ENCODE data around the gene CD58.
"Not testable (repeated sequence)": the region's sequence is repeated elsewhere in the genome, so short reads cannot be mapped to it uniquely, and the experiment has no call there.

The CD58 gene, protein sequence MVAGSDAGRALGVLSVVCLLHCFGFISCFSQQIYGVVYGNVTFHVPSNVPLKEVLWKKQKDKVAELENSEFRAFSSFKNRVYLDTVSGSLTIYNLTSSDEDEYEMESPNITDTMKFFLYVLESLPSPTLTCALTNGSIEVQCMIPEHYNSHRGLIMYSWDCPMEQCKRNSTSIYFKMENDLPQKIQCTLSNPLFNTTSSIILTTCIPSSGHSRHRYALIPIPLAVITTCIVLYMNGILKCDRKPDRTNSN
- 13.4 to 62.6 (median 35.3) reads per million in 9 experiments for total RNA-seq

DNA sequence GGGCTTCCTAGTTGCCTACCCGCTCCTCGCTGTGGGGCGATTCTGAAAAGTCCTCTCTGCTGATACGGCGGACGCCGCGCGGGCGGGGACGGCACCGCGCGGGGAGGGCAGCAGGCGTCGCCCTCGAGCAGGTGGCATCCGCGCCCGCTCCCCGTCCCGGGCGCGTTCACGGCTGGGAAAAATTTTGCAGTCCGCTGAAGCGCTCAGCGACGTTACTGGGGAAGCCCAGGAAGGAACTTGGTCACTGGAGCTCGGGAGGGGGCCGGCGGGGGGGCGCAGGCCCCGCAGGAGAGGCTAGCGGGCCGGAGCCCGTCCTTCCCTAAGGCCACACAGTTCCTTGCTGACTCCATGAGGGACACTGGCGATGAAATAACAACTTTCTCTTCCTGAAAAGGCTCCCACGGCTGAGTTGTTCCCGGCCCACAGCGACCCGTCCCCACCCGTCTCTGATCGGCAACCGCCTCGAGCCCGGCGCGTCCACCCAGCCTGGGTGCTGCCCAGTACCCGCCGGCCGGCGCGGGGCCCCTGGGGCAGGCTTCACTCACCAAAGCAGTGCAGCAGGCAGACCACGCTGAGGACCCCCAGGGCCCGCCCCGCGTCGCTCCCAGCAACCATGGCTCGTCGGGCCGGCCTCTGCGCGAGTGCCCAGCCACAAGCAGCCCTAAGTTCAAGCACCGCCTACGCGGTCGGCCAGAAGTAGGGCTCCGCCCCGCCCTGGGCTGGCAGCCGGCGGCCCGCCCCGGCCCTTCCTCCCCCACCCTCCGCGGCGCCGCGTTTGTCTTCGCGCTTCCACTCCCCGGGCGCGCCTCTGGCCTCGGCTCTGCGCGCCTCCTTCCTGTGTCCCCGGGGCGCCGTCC is at the start of gene CD58:
Gene CD58, minus strand, starts transcription at position 669 of the 857 bp plus-strand sequence. Its CDS starts 54 bp downstream, at position 615.
- Mint-ChIP-seq H3K27me3 (no peaks in the 10 kb centered on the region), H3K4me3 (peak within 1 kb of the TSS; percentile 94 to 99), H3K4me1 (ENCODE audit: low read depth in 2 of 2) (peaks cover 46 to 48% of the 10 kb centered on the region in 2 donors), H3K36me3 (ENCODE audit: insufficient read depth) (peaks cover 34% of the 10 kb centered on the region), H3K27ac (peak within 1 kb of the TSS; percentile 96 to 98), H3K9me3 (no peaks in the 10 kb centered on the region)
- ATAC-seq (replicated peaks) (peak; percentile 79), DNase-seq (peak; percentile 73 to 78 (median 77))

DNA sequence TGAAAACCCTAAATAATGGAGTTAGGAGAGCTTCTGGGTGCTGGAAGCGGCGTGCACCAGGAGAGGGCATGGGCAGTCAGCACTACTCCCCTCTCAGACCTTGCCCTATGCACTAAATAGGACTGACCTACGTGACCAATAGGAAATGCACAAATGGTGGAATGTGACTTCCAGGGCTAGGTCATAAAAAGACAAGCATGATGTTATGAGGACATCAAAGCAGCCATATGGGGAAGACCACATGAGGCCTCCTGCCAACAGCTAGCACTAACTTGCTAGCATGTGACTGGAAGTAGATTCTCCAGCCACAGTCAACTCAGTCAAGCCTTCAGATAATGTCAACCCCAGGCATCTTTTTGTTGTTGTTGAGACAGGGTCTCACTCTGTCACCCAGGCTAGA is 49.6 kb upstream of the CD58 start:
- H3K4me1 Mint-ChIP-seq (ENCODE audit: low read depth in 2 of 2); H3K9me3 Mint-ChIP-seq; ATAC-seq (replicated peaks); H3K27ac Mint-ChIP-seq; H3K4me3 Mint-ChIP-seq; H3K36me3 Mint-ChIP-seq (ENCODE audit: insufficient read depth); DNase-seq: not testable (repeated sequence)
- H3K27me3 Mint-ChIP-seq = peaks cover 24 to 48% of the 10 kb centered on the region in 2 donors

DNA sequence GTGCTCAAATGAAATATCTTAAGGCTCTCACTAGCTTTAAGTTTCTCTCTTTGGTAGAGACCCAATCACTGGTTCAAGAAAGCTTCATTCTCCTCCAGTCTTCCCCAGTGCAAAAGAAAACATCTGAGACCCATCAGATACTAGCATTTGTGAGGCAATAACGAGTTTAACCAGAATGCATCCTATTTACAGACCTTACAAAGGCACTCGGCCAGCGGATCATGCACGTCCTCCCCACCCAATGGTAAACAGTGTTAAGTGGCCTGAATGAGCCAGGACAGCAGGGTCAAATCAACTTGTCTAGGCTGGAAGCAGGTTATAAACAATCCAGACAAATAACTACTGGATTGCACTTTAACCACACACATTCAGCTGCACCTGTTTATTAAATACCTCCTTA is 48.3 kb upstream of the CD58 start:
- not testable (repeated sequence) for ATAC-seq (replicated peaks); DNase-seq; H3K9me3 Mint-ChIP-seq; H3K27ac Mint-ChIP-seq; H3K4me3 Mint-ChIP-seq; H3K4me1 Mint-ChIP-seq (ENCODE audit: low read depth in 2 of 2); H3K36me3 Mint-ChIP-seq (ENCODE audit: insufficient read depth)
- peaks cover 25 to 42% of the 10 kb centered on the region in 2 donors for H3K27me3 Mint-ChIP-seq

DNA sequence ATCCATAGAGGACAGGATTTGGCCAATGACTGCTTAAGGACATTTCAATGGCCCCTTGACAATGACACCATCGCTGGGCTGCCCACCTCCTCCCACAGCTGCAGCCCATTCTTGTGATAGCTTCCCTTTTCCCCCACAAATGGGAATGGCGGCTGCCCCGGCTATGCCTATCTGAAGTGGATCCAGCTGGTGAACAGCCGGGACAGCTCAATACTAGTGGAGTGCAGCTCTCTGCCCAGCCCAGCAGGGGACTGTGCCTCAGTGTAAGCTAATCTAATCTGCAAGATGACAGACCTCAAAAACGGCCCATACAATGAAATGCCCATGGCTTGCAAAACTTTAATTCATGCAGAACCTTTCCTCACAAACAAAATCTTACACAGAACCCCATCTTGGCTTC is 47.0 kb upstream of the CD58 start:
- H3K27ac Mint-ChIP-seq; H3K36me3 Mint-ChIP-seq (ENCODE audit: insufficient read depth); DNase-seq; ATAC-seq (replicated peaks); H3K4me1 Mint-ChIP-seq (ENCODE audit: low read depth in 2 of 2); H3K4me3 Mint-ChIP-seq; H3K9me3 Mint-ChIP-seq: not testable (repeated sequence)
- H3K27me3 Mint-ChIP-seq = peaks cover 25 to 42% of the 10 kb centered on the region in 2 donors

DNA sequence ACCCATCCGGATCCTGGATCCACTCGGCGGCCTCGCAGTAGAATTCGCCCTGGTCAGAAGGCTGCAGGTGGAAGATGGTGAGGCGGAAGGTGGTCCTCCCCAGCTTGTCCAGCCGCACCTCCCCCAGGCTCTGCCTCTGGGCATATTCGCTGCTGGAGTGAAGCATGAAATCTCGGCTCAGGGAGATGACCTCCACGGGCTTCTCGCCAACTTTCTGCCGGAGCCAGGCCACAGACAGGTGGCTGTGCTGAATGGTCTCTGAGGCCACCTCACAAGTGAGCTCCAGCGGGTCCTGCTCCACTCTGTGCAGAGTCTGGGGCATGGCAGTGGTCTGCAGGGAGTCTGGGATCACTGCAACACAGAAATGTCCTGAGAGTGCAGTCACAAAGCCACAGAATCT is 43.0 kb upstream of the CD58 start:
- not testable (repeated sequence) for H3K27ac Mint-ChIP-seq; H3K9me3 Mint-ChIP-seq; H3K36me3 Mint-ChIP-seq (ENCODE audit: insufficient read depth); H3K4me3 Mint-ChIP-seq; H3K4me1 Mint-ChIP-seq (ENCODE audit: low read depth in 2 of 2); DNase-seq; ATAC-seq (replicated peaks)
- H3K27me3 Mint-ChIP-seq = peaks cover 26 to 41% of the 10 kb centered on the region in 2 donors

DNA sequence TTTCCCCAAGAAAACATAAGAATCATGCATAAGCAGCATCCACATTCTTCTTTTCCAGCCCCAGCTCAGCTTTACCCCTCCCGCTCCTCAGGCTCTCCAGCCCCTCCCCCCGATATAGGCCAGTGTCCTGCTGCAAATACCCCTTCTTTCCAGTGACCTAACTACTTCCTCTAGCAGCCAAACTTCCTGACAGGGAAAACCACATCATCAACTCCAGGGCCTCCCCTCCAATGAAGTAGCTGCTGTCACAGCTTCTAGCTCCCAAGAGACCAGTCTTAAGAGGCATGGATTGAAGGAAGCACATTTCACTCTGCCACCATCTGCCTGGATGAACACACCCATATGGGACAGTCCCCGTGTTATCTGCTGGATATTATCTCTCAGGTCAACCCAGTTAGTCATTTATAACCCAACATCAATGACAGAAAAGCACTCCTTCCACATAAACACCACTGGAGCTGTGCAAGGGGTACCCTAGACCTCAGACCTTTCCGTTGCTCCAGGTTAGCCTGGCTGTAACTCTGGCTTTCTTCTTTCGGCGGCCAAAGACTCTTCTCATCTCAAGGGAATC is 39.1 kb upstream of the CD58 start:
- H3K27ac Mint-ChIP-seq; ATAC-seq (replicated peaks); DNase-seq; H3K4me3 Mint-ChIP-seq; H3K4me1 Mint-ChIP-seq (ENCODE audit: low read depth in 2 of 2); H3K9me3 Mint-ChIP-seq; H3K36me3 Mint-ChIP-seq (ENCODE audit: insufficient read depth): not testable (repeated sequence)
- H3K27me3 Mint-ChIP-seq = peaks cover 14 to 15% of the 10 kb centered on the region in 2 donors

DNA sequence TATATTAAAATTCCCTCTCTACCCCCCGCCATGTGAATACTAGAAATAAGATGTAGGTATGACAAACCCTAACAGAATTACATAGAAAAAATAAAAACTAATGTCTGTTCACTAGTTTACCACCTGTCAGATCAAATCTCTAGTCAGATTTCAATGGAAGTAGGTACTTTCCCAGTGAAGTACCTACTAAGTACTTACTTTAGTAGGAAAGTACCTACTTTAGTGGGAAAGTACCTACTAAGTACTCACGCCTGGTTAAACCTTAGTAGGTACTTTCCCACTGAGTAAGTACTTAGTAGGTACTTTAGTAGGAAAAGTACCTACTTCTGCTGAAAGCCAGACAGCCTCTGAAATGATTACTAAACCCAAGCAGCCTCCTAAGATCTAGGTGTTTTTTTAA is 38.0 kb upstream of the CD58 start:
- not testable (repeated sequence) for H3K9me3 Mint-ChIP-seq; H3K4me1 Mint-ChIP-seq (ENCODE audit: low read depth in 2 of 2); H3K4me3 Mint-ChIP-seq; DNase-seq; ATAC-seq (replicated peaks); H3K36me3 Mint-ChIP-seq (ENCODE audit: insufficient read depth); H3K27ac Mint-ChIP-seq
- peaks cover 17 to 18% of the 10 kb centered on the region in 2 donors for H3K27me3 Mint-ChIP-seq

DNA sequence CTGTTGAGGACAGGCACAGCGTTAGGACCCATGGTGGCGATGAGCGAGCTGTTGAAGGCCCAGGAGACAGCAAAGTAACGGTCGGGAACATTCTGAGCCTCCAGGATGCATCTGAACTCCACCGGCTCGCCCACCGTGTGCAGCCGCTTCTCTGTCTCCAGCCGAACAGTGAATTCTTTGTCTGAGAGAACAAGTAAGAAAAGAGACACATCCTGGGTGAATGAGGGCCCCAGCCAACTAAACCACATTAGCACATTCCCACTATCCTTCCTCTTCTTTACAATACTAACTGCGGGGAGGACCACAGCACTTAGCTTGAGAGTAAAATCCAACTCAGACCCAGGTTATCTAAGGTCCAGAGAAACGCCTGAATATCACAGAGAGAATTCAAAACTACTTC is 37.3 kb upstream of the CD58 start:
- H3K27ac Mint-ChIP-seq; H3K36me3 Mint-ChIP-seq (ENCODE audit: insufficient read depth); H3K4me1 Mint-ChIP-seq (ENCODE audit: low read depth in 2 of 2); H3K4me3 Mint-ChIP-seq; DNase-seq; ATAC-seq (replicated peaks); H3K9me3 Mint-ChIP-seq: not testable (repeated sequence)
- H3K27me3 Mint-ChIP-seq = peaks cover 18 to 24% of the 10 kb centered on the region in 2 donors

DNA sequence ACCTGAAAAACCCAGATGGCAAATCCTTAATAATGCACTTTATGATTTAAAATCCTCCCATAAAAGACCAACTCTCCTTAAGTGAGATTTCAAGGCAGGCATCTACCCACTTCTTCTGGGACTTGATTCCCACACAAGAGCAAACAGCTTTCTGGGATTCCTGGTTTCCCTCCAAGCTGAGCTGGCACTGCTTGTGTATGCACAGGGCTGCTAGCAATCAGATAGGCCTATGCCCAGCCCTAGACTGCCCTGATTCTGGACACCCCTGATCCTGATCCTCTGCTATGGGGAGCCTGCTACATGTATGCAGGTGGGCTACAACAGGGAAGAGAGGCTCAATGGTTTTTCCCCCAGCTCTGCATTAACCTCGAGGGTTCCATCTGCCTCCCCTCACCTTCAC is 36.6 kb upstream of the CD58 start:
- H3K27ac Mint-ChIP-seq; ATAC-seq (replicated peaks); H3K9me3 Mint-ChIP-seq; H3K36me3 Mint-ChIP-seq (ENCODE audit: insufficient read depth); DNase-seq; H3K4me3 Mint-ChIP-seq; H3K4me1 Mint-ChIP-seq (ENCODE audit: low read depth in 2 of 2): not testable (repeated sequence)
- H3K27me3 Mint-ChIP-seq = peaks cover 18 to 21% of the 10 kb centered on the region in 2 donors

DNA sequence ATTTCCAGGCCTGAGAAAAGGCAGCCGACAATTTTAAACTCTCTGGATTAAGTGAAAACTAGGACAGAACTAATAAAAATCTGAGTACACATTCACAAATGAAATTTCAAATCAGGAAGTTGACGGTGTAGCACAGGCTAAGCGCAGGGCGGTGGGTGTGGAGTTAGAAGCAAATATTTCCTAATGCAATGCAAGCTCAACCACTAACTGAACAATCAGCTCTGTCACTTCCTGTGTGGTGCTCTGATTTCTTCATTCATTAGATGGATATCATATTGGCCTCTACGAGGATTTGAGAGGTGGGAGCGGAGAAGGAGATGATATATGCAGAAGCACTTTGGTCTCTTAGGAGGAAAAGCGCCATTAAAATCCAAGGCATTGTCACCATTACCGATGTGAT is 35.2 kb upstream of the CD58 start:
- peak; percentile 62 for ATAC-seq (replicated peaks)
- DNase-seq; H3K36me3 Mint-ChIP-seq (ENCODE audit: insufficient read depth); H3K4me1 Mint-ChIP-seq (ENCODE audit: low read depth in 2 of 2); H3K9me3 Mint-ChIP-seq; H3K4me3 Mint-ChIP-seq: not testable (repeated sequence)
- peaks cover 12 to 18% of the 10 kb centered on the region in 2 donors for H3K27me3 Mint-ChIP-seq
- peak overlapping the region in 1 of 2 donors; percentile 30 for H3K27ac Mint-ChIP-seq

DNA sequence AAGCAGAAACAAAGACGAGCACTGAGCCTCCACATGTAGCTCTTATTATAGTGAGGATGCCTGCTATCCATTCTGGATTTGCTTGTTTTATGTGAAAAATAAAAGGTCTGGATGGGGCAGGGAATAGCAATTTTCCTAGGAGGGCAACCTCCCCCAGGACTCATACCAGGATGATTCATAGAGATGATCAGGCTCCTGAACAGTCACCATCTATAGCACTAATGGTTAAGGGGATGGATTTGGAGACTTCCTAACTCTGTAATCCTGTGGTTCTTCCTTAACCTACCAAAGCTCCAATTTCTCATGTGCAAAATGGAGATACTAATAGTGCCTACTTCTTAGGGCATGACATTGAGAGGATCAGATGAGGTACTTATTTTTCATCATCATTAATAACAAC is 34.5 kb upstream of the CD58 start:
- no peak for DNase-seq
- Mint-ChIP-seq H3K27me3 (peaks cover 5 to 11% of the 10 kb centered on the region in 2 donors), H3K4me3 (no peak overlapping the region), H3K27ac (no peak overlapping the region), H3K4me1 (ENCODE audit: low read depth in 2 of 2) (peaks cover 0 to 2% of the 10 kb centered on the region in 2 donors), H3K36me3 (ENCODE audit: insufficient read depth) (no peaks in the 10 kb centered on the region), H3K9me3 (no peaks in the 10 kb centered on the region)
- no peak for ATAC-seq (replicated peaks)

DNA sequence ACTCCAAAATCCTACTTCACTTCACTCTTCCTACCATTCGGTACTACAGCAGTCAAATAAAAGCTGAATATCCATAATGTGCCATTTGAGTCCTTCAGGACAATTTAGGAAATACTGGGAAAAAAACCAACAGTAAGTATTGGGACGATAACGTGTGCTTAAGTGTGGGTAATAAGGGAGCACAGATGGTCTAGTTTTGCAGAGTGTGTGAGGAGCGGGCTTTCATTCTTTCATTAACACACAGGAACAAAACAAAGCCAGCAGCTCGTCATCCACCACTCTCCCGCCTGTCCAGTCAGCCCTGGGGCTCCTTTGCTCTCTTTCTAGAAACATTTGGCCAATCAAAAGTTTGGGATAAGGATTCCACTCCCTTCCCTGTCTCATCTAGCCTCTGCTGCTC is 33.6 kb upstream of the CD58 start:
- H3K4me3 Mint-ChIP-seq; H3K9me3 Mint-ChIP-seq; H3K4me1 Mint-ChIP-seq (ENCODE audit: low read depth in 2 of 2); ATAC-seq (replicated peaks); H3K36me3 Mint-ChIP-seq (ENCODE audit: insufficient read depth); DNase-seq; H3K27ac Mint-ChIP-seq: not testable (repeated sequence)
- H3K27me3 Mint-ChIP-seq = peaks cover 9 to 11% of the 10 kb centered on the region in 2 donors

DNA sequence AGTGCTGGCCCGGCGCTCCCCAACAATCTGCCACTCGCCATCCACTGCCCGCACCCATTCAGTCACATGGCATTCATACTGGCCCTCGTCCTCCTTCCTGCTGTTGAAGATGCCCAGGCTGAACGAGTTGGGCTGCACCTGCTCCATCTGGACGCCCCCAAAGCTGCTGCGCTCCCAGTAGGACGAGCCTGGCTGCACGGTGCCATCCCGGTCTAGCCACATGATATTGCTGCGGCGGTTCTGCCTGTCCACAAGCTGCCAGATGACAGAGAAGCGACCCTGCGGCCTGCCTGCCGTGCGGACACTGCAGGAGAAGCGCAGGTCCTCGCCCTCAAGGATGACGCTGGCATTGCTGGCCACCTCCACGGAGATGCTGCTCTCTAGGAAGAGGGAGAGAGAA is 32.8 kb upstream of the CD58 start:
- ATAC-seq (replicated peaks); H3K4me3 Mint-ChIP-seq; H3K4me1 Mint-ChIP-seq (ENCODE audit: low read depth in 2 of 2); DNase-seq; H3K36me3 Mint-ChIP-seq (ENCODE audit: insufficient read depth); H3K9me3 Mint-ChIP-seq: not testable (repeated sequence)
- H3K27me3 Mint-ChIP-seq = peaks cover 13 to 14% of the 10 kb centered on the region in 2 donors
- H3K27ac Mint-ChIP-seq = peak overlapping the region in 1 of 2 donors; percentile 52
